SKM-1 (cell line): Measurements from ENCODE around the gene SLC1A3.

Experiments
- DNase-seq: peaks from one replicate; lab custom pipeline; 2025; ENCODE audit not compliant: unreplicated experiment; lab: John Stamatoyannopoulos, UW

The SLC1A3 gene

DNA sequence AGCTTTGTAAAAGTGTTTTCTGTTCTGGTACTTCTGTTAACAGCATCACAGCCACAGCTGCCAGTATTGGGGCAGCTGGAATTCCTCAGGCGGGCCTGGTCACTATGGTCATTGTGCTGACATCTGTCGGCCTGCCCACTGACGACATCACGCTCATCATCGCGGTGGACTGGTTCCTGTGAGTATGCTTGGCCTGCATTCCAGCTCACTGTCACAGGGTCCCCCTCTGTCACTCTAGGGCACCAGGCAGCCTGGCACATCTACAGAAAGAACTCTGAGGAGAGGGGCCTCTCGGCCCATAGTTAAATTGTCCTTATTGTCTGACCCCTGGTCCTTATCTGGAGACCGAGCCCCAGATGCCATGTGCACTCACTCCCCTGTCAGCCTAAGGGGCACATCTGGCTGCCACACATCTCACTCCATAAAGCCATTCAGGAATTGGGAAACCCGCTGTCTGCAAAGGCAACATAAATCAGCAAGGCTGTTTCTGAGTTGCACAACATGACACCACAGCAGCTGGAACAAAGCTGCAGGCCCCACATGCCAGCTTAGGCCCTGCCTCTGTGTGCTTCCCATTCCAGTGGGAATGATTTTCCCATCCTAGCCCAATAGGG lies 77.5 kb downstream of the SLC1A3 start:
- peak; percentile 31 for DNase-seq

- peak; percentile 73 for DNase-seq
Observed at GRCh38 chr5:36685631-36686288, 79.4 kb downstream of the SLC1A3 start.

GRCh38 chr5:36686881-36687280 lies 80.5 kb downstream of the SLC1A3 start:
- DNase-seq, result no peak

DNA sequence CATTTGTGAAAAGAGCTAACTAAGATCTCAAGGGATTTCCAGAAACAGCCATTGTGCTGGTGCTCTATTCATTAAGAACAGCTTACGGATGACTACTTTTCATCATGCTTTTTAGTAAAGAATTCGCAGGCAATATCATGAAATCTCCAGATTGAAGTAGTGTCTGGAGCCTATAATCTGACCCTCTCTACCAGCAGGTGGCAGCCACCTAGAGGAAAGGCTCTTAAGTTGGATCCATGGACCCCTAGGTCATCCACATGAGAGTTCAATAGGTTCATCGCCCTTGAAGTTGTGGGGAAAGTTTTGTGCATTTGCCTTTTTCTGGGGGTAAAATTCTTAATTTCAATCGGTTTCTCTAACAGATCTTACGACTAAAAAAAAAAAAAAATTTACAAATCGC lies 82.3 kb downstream of the SLC1A3 start:
- DNase-seq, result peak; percentile 50

DNA sequence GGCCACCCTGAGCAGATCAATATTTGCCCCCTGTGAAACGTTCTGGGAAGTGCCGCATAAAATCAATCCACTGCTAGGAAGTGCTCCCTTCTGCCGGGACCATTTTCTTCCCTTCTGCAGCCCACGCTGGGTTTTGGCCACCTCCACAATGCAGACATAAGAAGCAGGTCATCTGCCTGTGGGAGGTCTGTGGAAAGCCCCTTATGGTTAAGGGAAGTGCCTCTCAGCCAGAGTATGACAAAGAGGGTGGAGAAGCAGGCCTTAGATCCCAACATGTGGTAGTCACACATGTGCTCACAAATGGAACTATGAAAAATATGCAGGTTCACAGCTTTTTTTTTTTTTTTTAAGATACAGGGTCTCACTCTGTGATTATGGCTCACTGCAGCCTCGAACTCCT lies 82.8 kb downstream of the SLC1A3 start:
- no peak for DNase-seq

DNA sequence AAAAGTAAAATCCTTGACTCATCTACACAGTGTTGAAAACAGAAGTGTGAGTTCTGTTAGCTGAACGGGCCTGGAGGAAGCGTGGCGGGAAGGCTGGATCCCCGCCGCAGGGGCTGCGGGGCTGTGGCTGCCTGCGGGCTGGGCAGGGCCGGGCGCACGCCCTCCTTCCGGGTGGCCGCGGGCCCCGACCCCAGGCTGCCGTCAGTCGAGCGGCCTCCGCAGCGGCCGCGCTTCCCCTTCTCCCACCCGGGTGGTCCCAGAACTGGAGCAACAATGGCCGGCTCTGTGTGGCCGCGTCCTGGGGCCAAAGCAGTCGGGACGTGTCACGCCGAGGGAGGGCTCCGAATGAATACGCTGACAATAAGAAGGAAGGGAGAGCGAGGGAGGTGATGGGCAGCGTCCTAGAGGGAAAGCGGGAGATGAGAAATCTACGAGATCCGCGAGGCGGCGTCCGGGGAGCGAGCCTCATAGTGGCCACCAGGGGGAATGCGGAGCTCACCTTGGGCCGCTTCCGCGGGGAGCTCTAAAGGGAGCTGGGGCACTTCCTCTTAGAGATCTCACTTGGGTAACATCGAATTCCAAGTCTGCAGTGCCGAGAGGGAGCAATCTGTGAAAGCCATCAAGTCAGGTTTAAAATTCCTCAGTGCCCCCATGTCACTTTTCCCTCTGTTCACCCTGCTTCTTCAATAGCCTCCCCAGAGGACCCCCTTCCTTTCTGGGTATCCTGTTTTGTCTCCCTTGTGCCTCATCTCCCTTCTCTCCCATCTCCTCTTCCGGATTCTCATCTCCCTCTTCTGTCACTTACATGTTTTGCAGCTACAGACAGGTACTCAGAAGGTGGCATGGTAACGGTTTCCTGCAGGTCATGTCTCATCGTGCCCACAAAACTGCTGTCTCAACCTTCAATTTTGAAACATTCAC lies 83.9 kb downstream of the SLC1A3 start:
- DNase-seq, result peak; percentile 93

GRCh38 chr5:36691226-36691625 lies 84.8 kb downstream of the SLC1A3 start:
- DNase-seq, result no peak

GRCh38 chr5:36691696-36692371 lies 85.4 kb downstream of the SLC1A3 start:
- DNase-seq, result no peak

DNA sequence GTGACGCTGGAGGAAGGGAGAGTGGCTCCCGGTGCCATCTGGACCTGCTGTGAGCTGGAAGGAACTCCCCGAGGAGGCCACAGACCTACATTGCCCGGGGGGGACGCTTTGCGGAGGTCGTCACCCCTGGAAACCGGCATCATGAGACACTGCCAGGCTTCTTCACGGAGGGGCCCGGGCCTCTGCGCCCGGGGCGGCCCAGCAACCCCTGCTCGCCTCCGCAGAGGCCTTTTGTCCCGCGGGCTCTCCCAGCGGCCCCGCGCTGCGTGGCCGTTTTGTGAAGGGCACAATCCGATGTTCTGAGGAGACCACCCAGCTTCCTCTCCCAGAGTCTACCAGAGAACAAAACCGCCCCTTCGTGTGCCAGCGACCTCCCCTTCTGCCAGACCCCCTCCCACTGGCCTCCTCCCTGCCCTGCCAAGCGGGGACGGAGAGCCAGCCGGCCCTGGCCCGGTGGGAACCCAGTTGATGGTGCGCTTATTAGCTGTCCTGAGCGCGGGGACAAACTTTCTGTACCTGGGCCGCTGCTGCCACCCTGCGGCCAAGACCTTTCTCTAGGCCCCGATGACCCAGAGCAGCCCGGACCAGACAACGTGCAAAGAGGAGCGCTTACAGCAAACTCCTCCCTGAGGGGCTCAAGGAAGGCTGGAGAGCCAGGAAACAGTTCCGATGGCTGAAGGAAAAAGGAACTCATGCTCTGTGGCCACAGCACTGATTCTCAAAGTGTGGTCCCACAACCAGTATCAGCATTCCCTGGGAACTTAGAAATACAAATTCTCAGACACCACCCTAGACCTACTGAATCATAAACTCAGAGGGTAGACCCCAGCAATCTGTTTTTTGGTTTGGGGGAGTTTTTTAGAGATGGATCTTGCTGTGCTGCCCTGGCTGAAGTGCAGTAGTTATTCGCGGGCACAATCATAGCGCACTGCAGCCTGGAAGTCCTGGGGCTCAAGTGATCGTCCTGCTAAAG lies 86.7 kb downstream of the SLC1A3 start:
- peak; percentile 49 for DNase-seq

DNA sequence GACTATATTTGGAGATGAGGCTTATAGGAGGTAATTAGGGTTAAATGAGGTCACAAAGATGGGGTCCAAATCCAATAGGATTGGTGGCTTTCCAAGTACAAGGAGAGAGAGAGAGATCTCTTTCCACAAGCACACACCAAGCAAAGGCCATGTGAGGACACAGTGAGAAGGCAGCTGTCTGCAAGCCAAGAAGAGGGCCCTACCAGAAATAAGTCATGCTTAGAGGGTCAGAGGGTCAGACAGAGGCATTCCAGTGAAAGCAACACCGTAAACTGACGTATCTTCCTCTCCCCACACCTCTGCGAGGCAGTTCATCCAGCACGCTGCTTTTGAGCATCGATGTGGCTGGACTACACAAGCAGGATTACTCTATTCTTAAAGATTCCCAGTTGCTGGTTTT lies 87.9 kb downstream of the SLC1A3 start:
- DNase-seq, result no peak

DNA sequence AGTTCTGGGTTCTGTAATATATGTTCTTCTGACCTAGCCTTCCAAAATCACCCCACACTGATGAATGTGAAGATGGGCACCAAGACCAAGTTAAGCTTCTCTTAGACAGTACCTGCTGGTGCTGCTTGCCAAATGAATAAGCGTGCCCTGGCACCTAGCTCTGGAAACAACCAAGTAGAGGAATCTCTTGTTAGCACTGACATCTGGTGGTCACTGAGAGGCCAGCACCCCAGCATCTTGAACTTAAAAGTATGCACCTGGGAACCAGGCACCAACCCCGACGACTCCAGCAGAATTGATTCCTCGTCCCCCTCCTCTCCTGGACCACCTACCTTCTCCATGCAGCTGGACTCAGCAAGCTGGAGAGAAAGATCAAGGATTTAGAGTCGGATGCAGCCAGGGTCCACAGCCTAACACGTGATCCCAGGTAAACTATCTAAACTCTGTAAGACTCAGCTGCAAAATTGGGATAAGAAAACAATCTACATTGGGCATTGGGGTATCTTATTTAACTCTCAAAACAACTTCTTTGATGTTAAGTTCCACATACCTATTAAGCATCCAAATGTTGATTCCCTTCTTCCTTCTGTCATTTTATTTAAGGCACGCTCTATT lies 89.8 kb downstream of the SLC1A3 start:
- DNase-seq, result peak; percentile 22

GRCh38 chr5:36698031-36698430 lies 91.6 kb downstream of the SLC1A3 start:
- DNase-seq, result no peak

DNA sequence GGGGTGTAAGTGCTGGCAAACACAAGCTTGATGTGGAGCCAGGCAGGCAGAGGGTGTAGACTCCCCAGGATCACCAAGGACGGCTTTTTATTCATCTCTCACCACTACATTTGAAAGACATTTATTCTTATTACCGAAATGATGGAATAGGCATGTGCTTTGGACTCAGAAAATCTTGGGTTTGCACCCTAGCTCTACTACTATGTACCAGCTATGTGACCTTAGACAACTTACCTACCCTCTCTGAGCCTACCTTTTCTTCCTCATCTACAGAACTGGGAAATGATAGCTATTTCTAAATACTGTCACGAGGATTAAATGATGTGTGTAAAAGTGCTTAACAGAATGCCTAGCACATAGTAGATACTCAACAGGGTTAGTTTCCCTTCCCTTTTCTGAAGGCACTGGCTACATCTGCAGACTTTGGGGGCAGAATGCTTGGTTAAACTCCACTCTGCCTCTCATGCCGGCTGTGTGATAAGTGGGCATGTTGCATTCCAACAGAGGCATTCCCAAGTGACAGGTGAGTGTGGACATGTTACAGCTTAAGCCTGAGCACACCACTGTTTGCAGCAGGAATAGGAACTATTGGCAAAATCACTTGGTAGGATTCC lies 94.8 kb downstream of the SLC1A3 start:
- no peak for DNase-seq

DNA sequence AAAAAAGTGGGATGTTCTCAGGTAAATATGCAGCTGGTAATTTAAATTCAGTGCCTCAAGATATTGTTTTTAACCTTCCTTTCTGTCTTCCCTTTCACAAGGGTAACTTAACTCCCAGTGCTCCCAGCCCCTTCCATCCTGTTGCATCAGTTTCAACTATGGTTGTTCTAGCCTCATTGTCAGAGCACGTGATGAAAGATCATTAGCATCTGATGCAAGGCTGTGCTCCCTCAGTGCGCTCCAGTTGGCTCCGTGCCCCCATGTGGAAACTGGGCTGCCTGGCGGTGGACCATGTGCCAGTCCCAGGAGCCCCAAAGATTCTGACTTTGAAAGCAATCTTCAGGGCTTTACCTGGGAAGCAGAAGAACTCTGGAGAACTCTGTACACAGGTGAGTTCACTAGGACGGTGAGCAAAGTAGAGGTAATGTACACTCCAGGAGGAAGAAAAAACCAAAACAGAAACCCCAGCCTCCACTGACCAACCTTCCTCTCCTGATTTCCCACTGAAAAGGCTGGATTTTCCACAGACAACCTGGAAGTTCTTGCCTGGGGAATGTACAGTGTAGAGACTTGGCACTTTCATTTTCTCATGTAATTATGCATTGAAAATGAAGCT lies 96.9 kb downstream of the SLC1A3 start:
- no peak for DNase-seq

- no peak for DNase-seq
Observed at GRCh38 chr5:36704131-36704530, 97.7 kb downstream of the SLC1A3 start.

- no peak for DNase-seq
Observed at GRCh38 chr5:36705055-36705454, 98.6 kb downstream of the SLC1A3 start.

DNA sequence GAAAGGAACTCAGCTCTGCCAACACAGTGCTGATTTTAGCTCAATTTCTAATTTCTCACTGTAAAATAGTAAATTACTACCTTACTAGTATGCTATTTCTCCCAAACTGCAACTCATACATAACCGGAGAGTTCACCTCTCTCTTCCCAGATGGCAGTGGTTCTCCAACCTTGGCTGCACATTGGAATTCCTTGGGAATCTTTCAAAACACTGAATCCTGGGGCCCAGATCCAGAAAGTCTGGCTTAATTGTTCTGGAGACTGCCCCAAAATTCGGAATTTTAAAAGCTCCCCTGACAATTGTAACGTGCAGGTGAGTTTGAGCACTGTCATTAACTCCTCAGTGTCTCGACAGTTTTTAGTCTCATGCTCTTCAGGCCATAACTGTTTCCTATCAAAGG lies 100.3 kb downstream of the SLC1A3 start:
- no peak for DNase-seq

GRCh38 chr5:36708996-36709395 lies 102.6 kb downstream of the SLC1A3 start:
- no peak for DNase-seq

DNA sequence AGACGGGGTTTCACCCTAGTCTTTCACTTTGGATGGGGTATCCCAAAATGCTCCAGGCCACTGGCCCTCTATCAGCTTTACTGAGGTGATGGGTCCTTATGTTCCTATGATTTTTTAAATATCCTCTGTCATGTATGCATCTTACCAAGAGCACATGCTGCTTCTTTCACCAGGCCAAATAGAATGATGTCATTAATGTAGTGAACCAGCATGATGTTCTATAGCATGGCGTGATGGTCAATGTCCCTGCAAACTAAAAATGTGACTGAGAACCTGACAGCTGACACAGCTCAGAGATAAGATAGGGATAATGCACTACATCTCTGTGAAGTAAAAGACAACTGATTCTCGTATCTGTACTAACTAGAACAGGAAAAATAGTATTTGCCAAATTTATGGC lies 103.6 kb downstream of the SLC1A3 start:
- DNase-seq, result no peak
